ENCODE results near the gene CRYZ.
"Not testable (repeated sequence)": the region's sequence is repeated elsewhere in the genome, so short reads cannot be mapped to it uniquely, and the experiment has no call there.

The CRYZ gene

GRCh38 chr1:74681449-74681848, 51.4 kb downstream of the CRYZ start:
- no peak for DNase-seq (ENCODE audit: low read depth)

DNA sequence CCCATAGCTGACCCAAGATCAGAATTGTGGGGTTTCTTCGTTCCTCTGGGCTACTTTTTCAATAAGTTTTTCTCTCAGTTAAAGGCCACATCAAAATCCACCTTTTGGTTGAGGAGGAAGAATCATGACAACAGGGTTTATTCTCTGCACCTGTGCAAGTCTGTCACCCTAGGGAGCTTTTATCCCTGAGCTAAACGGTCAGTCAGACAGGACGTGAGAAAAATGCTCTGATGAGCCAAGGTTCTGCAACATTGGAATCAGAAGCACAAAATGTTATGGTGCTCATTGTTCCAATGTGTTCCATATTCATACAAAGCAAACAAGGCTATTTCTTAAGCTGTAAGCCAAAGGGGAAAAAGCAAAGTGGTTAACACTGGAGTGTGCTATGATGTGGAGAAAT, 51.8 kb downstream of the CRYZ start:
- DNase-seq (ENCODE audit: low read depth) = no peak

DNA sequence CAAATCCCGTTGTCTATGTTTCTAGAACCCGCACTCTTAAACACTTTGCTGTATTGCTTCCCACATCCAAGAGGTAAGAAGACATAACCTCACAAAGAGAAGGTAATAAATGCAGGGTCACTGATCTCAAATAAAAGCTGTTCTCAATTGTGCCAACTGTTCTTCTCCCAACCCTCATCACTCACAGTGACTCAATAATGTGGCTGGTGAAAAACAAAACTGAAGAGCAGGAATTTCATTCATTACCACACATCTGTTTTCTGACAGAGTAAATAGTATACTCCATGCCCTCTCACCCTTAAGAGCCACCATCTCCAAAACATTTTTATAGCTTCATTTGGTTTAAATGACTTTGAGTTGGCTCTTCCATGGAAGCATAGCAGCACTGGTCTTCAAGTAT, 53.0 kb downstream of the CRYZ start:
- no peak for DNase-seq (ENCODE audit: low read depth)

DNA sequence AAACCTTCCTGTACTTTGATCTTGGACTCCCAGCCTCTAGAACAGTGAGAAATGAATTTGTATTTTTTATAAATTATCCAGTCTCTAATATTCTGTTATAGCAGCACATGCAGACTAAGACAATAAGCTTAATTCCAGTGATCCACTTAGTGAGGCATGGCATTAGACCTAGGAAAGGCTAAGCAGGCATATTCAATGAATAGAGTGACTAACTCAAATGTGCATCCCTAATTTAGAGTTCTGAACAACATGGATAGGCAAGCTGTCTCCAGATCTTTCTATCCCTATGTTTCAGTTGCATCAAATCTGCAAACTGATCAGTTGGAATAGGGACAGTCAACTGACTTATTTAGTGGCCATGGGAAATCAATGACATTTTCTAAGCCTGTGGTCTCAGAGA, 54.9 kb downstream of the CRYZ start:
- no peak for DNase-seq (ENCODE audit: low read depth)

- no peak for DNase-seq (ENCODE audit: low read depth)
These were observed 58.4 kb downstream of the CRYZ start for GRCh38 chr1:74674278-74675048.

GRCh38 chr1:74673351-74674111, 59.3 kb downstream of the CRYZ start, which contains the start of gene ERICH3:
ERICH3 (minus strand) TSS chr1:74673792; CDS start chr1:74673519, 273 bp downstream.
- DNase-seq (ENCODE audit: low read depth) = no peak

DNA sequence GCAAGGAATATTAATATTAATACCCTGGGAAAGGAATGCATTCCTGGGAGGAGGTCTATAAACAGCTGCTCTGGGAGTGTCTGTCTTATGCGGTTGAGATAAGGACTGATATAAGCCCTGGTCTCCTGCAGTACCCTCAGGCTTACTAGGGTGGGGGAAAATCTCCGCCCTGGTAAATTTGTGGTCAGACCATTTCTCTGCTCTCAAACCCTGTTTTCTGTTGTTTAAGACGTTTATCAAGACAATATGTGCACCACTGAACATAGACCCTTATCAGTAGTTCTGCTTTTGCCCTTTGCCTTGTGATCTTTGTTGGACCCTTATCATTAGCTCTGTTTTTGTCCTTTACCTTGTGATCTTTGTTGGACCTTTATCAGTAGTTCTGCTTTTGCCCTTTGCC, 62.0 kb downstream of the CRYZ start:
- DNase-seq (ENCODE audit: low read depth) = not testable (repeated sequence)

Data from HS-5 (cell line).